GM19324 (cell line): Measurements from ENCODE around the gene COA5.

ENCODE experiments used
- ATAC-seq: cut with Tn5 transposase; IDR thresholded peaks from one replicate; pipeline ENCODE4 v1.9.1; 2021; ENCODE audit warnings: mild to moderate bottlenecking, moderate library complexity; ENCODE audit not compliant: unreplicated experiment, low FRiP score

COA5 gene

GRCh38 chr2:98555696-98556095 is 52.6 kb downstream of the COA5 start:
- no peak for ATAC-seq

DNA sequence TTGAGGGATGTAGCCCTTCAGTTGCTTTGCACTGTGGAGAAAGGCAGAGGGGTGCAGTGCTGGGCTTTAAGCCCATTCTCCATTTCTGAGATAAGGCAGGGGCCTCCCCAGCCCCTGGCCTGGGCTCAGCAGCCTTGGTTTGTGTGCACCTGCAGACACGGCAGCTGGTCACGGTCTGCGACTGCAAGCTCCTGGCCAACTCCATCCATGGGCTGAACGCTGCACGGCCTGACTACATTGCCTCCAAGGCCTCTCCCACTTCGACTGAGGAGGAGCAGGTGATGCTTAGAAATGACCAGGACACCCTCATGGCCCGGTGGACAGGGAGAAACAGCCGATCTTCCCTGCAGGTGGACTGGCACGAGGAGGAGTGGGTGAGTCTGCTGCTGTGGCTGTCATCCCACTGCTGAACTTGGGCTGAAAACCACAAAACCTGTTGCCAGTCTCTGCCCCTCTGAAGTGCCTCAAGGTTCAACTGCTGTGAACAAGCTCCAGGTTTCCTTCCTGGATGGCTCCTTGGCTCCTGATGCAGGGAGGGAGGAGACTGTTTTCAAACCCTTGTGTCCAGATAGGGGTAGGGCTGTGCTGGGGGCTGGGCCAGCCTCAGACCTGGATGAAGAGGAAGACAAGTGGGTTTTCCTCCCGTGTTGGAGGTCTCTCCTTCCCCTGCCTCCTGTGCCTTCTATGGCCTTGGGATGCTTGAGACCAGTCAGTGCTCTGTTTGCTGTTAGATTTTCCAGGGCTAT is 54.0 kb downstream of the COA5 start:
- no peak for ATAC-seq

GRCh38 chr2:98552499-98553179 is 55.7 kb downstream of the COA5 start:
- ATAC-seq: no peak

DNA sequence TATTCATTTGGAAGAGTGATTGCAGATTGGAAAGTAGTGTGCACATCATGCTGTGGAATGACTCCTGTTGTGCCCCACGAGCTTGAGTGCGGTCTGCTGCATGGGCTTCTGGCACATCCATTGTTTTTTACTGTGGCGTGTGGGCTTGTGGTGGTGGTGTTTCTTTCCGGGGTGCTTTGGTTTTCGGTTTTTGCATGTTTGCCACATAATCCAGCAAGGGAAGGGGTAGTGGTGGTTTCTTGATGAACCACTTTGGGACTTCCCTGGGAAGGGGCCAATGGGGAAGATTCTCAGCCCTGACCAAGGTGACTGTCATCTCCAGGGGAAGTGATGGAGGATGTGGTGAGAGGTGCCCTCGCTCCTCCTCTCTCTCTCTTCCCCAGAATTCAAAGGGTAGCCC is 57.0 kb downstream of the COA5 start:
- ATAC-seq: no peak

DNA sequence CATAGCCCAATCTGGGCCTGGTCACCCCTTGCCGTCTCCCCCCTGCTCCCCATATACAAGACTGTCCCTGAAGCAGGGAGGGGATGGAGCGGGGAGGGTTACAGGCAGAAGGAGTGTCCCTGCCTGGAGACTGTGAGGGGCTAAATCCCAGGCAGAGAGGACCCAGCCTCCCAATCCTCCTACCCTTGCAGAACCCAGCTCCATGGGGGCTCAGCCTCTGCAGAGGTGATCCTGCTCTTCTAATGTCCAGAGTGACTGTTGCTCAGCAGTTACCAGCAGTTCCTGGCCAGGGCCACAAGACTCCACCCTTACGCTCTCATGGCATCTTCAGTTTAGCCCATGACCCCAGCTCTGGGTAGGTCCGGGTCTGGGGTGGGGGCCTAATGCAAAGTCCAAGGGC is 58.1 kb downstream of the COA5 start:
- no peak for ATAC-seq
